ENCODE results near the gene GSG1L2.

GRCh38 chr17:9755083-9755482 is 66.8 kb downstream of the GSG1L2 start:
- TF ChIP-seq CTCF (conservative IDR thresholded peaks at IDR 0.05; ENCODE audit: low read depth, low read length): no peak
- TF ChIP-seq BHLHE40 (IDR thresholded peaks at IDR 0.05; ENCODE audit: low read depth, low read length): no peak
- no peak for TF ChIP-seq MXI1 (IDR thresholded peaks at IDR 0.05; ENCODE audit: borderline replicate concordance, low read depth, low read length)

Data from IMR-90 (cell line).